Left renal pelvis (tissue), 4 donors: Measurements from ENCODE around the gene CACNA1I. TPM values are rescaled to one million over a fixed set of nuclear protein-coding genes. Genes with fewer than 3 reads are reported as not detected.

ENCODE experiments used
- DNase-seq, 4 donors: peaks; one replicate each; pipeline ENCODE4 v3.0.0-alpha.2; 2013; ENCODE audit warnings: low read depth in 4 of 4, low spot score in 3 of 4
- polyA plus RNA-seq, 4 donors: library from polyadenylated mRNA; unstranded; fragments of 120-200 nt; gene quantifications; one replicate each; pipeline ENCODE4 v1.2.1, GENCODE V29; 2013; ENCODE audit not compliant: insufficient read length in 4 of 4

The CACNA1I gene
- polyA plus RNA-seq, 4 donors = 0.03 to 0.15 (median 0.07) TPM

DNA sequence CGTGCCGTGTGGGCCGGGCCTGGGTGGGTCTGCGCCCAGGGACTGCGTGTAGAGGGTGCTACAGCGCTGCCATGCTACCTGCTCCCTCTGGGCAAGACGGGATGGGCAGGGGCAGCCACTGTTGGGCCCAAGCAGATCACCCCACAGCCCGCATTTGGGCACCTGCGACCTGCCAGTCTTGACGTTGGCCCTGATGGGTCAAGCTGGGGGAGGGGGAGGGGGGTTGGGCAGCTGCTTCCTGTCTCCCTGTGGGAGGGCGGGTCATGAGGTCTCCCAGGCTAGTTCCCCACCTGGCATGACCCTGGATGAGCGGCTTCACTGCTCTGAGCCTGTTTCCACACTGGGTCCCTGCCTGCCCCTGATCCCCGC lies 35.2 kb upstream of the CACNA1I start:
- DNase-seq = no peak

DNA sequence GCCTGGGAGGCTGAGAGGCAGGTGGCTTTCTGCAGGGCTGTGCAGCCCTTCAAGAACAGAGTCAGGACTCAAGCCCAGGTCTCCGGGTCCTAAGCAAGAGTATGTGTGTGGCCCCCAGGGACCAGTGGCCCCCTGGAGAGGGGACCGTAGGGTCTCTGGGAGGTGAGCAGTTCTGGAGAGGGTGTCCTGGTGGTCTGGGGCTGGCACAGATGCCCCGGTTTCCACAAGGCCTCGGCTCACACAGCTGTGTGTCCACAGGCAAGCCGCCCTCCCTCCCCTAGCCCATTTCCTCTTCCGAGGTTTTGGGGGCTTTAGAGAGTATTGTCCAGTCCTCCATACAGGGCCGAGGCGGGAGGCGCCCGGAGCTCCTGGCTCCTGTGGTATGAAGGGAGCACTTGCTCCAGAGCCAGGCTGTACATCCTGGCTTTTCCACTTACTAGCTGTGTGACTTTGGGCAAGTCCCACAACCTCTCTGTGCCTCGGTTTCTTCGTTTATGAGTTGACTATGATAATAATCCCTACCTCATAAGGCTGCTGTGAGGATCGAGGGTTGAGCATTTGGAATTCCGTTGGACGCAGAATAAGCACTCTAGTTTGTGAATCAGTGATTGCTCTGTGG lies 34.6 kb upstream of the CACNA1I start:
- no peak for DNase-seq

DNA sequence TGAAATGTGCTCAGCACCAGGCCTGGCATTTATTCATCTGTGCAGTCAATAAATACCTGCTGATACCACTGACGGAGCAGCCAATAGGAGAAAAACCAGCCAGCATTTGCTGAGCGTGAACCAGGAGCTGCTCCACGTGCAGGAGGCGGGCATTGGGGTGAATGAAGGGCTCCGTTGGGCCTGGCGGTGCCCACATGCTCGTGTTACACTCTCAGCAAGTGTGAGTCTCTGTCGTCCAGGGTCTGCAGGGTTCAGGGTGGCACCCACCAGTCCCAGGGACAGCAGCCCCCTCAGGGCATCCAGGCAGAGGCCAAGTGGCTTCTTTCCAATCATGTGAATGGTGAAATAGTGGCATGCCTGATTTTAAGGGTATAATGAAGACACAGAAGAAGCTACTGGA lies 33.8 kb upstream of the CACNA1I start:
- DNase-seq = no peak

DNA sequence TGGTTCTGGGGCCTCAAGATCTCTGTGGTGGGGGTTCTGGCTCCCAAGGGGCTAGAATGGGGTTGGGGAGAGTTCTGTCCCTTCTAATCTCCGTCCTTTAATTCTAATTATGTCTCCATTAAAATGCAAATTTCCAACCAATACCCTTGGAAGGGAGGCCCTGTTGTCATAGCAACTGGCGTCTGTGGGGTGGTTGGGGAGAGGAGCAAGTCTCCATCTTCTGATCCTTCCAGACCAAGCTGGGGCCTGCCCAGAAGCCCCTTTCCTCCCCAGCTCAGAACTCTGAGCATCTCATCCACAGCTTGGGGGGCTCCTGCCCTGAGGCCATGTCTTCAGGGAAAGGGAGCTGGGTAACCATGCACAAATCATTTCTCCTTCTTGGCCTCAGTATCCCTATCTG lies 32.6 kb upstream of the CACNA1I start:
- no peak for DNase-seq

DNA sequence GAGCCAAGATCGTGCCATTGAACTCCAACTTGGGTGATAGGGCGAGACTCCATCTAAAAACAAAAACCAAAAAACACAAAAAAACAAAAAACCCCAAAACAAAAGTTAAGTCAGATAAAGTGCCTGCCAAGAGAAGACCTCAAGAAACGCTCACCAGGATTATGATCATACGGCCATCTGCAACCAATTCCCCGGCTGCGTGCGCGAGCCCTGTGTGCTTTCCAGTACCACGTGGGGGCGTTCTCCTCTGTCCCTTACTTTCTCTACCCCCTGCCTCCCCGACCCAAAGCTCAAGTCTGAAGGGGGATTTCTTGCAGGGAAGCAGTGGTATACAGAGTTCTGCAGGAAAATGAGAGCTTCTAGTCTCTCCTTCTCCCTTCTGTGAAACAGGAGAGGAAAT lies 27.5 kb upstream of the CACNA1I start:
- DNase-seq = no peak

DNA sequence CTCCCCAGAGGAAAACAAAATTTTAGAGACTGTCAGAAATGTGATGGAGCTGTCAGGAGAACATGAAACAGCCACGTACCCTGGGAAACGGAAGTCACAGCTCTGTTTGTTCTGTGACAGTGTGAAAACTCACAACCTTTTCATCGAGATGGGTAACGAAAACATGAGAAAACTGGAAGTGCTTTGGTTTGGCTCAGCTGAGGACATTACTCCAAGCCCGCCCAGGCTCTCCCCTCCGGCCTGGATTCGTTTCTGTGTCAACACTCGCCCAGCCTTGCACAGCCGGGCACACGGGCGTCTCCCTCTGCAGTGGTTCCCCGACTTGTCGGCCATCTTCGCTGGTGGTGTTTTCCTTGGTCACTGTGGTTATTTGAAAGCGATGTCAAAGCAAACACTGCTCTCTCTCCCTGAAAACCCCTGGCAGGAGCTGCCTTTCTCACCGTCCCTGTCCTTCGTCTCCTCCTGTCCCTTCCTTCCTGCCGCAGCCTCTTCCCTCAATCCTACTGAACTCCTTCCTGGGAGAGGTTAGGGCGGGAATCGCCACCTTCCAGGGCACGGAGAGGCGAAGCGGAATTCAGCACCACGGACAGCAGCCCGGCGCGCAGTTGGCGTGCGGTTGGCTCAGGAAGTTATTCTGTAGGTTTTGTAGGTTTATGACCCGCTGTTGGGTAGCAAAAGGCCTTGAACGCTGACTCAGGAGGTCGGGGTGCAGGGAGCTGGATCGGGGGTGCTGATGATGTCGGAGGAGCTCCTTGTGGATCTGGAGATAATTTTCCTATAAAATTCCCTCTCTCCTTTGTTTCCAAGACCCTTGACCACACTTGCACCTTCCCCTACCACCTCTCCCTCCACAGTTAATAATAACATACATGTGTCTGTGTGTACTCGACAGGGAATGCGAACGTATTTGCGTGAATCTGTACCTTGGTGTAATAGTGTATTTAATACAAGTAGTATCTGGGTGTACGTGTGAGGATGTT lies 24.9 kb upstream of the CACNA1I start:
- no peak for DNase-seq

DNA sequence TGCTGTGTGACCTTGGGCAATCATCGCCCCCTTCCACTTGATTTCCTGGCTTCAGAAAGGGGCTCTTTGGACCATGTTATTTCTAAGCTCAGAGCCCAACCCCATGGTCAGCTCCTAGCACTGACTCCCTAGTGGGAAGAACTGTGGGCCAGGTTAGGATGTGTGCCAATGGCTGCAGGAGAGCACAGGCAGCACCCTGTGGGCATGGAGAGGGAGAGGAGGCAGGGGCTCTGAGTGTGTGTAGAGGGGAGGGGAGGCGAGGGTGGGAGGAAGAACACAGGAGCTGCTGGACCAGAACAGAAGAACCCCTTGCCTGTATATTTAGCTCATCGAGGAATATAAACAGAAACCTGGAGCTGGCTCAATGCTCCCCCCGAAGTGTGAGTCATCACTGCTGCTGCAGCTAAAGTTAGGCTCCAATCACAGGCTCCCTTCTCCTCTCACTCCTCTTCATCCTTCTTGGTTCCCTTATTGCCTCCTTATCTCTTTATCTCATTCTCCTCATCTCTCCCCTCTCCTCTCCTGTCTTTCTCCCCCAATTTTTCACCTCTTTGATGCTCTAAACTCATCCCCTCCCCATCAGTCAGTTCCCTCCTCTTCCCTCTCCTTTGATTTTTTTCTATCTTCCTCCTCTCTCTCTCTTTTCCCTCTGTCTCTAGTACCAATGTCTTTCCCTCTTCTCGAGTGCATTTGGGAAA lies 23.5 kb upstream of the CACNA1I start:
- no peak for DNase-seq

DNA sequence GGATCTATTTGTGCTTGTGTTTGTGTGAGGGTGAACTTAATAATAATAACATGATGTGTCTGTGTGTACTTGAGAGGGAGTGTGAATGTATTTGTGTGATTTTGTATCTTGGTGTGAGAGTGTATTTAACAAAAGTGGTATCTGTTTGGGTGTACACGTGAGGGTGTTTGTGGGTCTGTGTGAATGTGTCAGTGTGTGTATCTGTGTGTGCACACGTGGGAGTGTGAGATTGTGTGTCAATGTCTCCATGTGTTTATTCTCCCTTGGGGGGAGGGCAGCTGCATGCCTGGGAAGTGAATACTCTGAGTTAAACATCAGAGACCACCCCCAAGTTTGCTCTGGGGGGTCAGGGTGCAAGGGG lies 23.0 kb upstream of the CACNA1I start:
- no peak for DNase-seq

DNA sequence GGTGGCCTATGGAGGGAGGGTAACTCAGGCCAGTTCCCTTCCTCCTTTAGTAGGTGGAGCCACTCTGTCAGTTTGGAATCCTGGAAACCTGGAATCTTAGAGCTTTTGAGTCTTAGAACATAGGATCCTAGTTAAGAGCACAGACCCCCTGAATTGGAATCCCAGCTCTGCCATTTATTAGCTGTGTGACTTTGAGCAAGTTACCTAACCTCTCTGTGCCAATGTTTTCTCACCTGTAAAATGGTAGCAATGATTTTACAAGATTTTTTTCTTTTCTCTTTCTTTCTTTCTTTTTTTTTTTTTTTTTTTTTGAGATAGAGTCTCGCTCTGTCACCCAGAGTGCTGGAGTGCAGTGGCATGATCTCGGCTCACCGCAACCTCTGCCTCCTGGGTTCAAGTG lies 17.1 kb upstream of the CACNA1I start:
- DNase-seq = no peak

DNA sequence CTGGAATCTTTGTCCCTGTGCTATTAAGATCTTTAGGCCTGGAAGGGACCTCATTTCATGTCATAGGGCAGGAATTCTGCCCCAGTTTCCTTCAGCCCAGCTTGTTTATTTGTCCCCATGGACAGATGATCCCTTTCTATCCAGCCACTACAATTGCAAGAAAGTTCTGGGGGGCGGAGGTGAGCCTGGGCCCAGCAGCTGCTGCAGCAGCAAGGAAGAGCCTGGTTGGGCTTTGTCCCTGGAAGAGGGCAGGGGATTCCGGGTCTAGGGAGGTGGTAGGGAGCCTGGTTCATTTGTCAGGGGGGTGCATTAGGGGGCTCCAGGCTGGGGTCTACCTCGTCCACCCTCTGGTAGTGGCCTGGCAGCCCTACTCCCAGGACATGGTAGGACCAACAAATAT lies 16.4 kb upstream of the CACNA1I start:
- no peak for DNase-seq

DNA sequence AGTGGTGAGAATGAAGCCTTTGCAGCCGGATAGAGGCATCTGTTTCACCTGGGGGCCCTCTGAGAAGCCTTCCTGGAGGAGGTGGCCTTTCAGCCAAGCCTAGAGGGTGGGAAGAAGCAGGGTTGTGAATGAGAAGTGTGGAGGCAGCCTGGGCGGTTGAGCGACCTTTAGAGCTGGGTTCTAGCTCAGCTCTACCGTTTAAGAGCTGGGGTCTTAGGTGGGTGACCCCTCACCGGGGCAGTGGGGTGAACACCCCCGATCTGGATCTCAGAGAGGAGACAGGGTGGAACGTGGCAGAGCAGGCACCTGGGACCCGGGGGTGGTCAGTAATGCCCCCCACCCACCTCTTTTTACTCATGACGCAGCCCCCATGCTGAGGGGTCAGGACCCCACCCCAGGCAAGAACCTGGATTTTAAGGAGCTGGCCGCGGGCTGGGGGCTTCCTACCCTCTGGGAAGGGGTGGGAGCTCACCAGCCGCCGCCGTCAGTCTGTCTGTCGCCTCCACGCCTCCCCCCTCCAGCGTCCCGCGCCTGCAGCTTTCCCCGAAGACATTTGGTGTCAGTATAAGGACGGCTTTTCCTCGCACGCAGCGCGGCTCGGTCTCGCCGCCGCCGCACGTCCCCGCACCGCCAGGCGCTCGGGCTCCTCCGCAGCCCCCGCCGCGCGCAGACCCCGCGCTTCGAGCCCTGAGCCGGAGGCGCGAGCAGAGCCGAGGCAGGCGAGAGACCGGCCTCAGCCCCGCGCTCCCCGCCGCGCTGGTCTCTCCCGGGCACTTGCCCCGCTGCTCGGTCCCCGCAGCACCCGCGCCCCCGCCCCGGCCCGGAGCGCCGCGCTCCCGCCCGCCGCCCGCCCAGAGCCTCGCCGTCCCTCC lies 13.3 kb upstream of the CACNA1I start:
- DNase-seq = no peak

DNA sequence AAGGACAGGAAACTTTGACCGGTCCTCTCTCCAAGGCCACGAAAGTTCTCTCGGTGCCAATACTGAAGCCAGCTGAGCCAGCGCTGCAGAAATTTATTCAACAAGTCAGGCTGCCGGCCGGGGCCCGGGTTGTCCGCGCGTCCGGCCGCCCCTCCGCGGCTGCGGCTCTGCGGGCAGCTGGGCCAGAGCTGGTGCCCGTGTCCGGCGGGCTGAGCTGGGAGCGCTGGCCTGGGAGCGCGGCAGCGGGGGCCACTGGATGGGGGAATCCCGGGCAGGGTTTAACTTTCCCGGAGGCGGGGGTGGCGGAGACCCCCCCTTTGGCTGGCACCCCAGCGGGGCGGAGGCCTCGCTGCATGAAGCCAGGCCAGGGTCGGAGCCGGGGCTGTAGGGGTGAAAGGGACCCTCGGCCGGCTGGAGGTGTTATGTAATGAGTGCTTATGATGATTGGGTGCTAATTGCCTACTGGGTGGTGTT lies 12.3 kb upstream of the CACNA1I start:
- DNase-seq = no peak

DNA sequence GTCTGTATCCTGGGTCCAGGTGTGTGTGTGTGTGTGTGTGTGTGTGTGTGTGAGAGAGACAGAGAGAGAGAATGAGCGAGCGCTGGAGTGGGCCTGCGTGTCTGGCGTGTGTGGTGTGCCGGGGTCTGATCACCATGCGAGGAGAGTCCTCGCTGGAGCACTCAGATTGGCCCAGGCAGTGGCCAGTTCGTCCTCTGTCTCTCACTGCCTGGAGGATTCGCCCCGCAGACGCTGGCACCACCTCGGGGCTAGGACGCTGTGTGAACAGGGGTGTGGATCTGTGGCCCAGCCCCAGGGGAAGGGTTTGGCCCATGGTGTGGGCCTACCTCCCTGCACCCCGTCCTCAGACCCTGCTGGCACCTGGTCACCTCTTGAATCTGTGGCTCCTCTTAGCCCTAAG lies 11.6 kb upstream of the CACNA1I start:
- DNase-seq = no peak

DNA sequence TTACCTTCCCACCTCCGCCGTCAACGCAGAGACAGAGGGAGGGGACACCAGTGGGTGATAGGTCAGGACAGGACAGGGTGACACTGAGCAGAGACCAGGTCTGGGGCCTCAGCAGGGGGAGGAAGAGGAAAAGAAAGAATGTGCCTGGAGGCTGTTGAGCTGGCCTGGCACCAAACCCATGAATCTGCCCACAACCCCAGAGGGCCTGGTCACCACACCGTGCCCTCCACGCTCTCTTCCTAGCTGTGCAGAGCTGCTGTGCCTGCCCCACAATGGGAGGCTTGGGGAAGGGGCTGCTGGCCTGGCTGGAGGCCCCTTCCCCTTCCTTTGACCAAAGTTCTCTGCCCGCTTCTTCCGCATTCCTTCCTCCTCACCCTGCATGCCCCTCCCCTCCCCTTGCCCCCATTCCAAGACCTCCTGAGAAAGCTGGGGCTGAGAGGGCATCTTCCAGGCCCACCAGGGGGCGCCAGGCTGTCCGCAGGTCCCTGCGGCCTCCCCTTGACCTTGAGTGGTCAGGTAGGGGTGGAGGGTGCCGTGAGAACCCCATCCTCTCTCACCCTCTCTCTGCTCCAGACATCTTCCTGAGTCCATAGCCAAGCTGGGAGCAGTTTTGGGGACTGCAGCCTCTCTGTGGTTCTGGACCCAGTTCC lies 11.0 kb upstream of the CACNA1I start:
- no peak for DNase-seq

DNA sequence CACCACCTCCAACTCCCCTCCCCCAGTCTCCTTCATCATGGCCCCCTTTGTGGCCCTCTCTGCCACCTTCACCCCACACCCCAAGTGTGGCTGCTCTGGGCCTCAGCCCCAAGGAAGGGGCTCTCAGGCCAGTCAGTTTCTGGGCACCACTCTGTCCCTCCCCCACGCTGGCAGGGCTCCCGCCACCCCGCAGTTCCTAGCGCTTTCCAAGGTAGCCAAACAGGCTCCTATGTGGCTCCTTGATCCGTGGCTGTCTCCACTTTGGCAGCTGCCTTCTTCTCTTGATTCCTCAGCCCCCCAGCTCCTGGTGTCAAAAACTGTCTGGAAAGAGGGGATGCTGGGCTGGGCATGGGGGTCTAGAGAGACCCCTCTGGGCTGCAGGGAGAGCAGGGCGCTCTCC lies 10.4 kb upstream of the CACNA1I start:
- no peak for DNase-seq

DNA sequence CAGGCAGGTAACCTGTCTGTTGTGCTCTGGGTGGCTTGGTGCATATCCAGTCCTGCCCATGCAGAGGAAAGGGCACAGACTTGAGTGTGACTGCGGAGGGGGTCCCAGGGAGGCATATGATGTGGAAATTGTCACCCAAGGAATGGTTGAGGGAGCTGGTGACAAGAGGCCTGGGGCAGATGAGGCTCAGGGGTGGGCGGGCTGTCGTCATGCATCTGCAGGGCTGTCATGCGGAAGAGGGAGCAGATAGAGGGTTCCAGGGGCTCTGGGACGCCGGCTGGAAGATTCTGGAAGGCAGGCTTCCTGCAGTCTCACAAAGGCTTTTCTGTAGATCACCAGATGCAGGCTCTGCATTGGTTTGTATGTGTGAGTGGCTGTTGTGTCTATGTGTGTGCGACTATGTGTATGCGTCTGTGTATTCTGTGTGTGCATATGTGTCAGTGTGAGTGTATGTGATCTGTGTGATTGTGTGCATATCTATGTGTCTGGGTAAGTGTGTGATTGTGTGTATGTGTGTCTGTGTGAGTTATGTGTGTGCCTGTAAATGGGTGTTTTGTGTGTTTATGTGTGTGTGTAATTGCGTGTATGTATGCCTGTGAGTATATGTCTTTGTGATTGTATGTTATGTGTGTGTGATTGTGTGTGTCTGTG lies 7.6 kb upstream of the CACNA1I start:
- DNase-seq = no peak

DNA sequence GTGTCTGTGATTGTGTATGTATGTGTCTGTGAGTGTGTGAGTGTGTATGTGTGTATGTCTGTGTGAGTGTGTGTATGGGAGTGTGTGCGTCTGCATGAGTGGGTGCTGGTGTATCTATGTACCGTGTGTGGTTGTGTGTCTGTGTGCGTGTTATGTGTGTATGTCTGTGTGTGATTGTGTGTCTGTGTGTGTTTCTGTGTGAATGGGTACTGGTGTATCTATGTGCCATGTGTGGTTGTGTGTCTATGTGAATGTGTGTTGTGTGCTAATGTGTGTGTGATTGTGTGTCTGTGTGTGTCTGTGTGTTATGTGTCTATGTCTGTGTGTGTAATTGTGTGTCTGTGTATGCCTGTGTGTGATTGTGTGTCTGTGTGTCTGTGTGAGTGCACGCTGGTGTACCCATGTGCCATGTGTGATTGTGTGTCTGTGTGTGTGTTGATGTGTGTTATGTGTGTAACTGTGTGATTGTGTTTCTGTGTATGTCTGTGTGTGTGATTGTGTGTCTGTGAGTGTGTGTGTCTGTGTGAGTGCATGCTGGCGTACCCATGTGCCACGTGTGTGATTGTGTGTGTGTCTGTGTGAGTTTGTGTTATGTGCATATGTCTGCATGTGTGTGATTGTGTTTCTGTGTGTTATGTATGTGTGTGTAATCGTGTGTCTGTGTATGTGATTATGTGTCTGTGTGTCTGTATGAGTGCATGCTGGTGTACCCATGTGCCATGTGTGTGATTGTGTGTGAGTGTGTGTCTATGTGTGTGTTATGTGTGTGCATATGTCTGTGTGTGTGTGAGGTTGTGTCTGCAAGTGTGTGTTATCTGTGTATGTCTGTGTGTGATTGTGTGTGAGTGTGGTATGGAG lies 6.8 kb upstream of the CACNA1I start:
- DNase-seq = no peak

DNA sequence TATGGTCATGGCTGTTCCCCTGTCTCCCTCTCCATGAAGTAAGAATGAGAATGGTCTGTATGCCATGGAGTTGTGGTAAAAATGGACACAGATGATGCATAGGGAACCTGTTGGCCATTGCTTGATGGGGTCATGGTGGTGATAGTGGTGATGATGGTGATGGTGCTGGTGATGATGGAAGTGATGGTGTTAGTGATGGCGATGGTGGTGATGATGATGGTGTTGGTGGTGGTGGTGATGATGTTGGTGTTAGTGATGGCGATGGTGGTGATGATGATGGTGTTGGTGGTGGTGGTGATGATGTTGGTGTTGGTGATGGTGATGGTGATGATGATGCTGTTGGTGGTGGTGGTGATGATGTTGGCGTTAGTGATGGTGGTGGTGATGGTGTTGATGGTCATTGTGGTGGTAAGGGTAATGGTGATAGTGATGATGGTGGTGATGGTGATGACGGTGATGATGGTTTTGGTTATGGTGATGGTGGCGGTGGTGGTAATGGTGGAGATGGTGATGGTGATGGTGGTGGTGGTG lies 5.1 kb upstream of the CACNA1I start:
- DNase-seq = no peak
